GM19035 (cell line): ENCODE results near the gene RCC1.
"Not testable (repeated sequence)": the region's sequence is repeated elsewhere in the genome, so short reads cannot be mapped to it uniquely, and the experiment has no call there.

ENCODE experiments used
- ATAC-seq: cut with Tn5 transposase; IDR thresholded peaks from one replicate; pipeline ENCODE4 v1.9.1; 2021; ENCODE audit not compliant: unreplicated experiment

Gene RCC1

GRCh38 chr1:28586585-28587391 is 80.9 kb downstream of the RCC1 start:
- not testable (repeated sequence) for ATAC-seq
